Erythroblast (primary cell): Measurements from ENCODE around the gene ATG12.

Source experiments
- GATA1 ChIP-seq: IDR thresholded peaks from 2 replicates; pipeline ENCODE4 v1.6.1; 2011; ENCODE audit warnings: low read depth, mild to moderate bottlenecking, control low read depth, low read length, moderate library complexity
- POLR2A ChIP-seq: IDR thresholded peaks from 2 replicates; pipeline ENCODE4 v1.6.1; 2011; ENCODE audit warnings: mild to moderate bottlenecking, low read length

- TF ChIP-seq POLR2A = no peak
- TF ChIP-seq GATA1 = no peak
Measured at GRCh38 chr5:115857057-115857479, 15.7 kb upstream of the ATG12 start.
